DND-41 (cell line): ENCODE data around the gene EYS.

Source experiments
- ATAC-seq: fragments of 200-7000 bp; cut with Tn5 transposase; 3 replicates; pipeline ENCODE4 v1.9.1; 2021; ENCODE audit warnings: low read depth; ENCODE audit not compliant: insufficient read depth
- DNase-seq: peaks from one replicate; pipeline ENCODE4 v3.0.0-alpha.2; 2020
- H2AFZ ChIP-seq: 2 replicates; pipeline ENCODE4 v1.6.0; 2012; ENCODE audit warnings: low read depth, low read length
- H3K27ac ChIP-seq: 2 replicates; pipeline ENCODE4 v1.5.1; 2012; ENCODE audit warnings: low read length, inconsistent platforms
- H3K27me3 ChIP-seq: fragments of 200-600 bp; sonication (generic); 2 replicates; pipeline ENCODE4 v1.6.0; 2012; ENCODE audit warnings: low read length, mild to moderate bottlenecking, inconsistent platforms; ENCODE audit not compliant: insufficient read depth, poor library complexity
- H3K36me3 ChIP-seq: 2 replicates; pipeline ENCODE4 v1.5.1; 2012; ENCODE audit warnings: low read length, inconsistent platforms; ENCODE audit not compliant: insufficient read depth
- H3K4me1 ChIP-seq: 2 replicates; pipeline ENCODE4 v1.5.1; 2012; ENCODE audit warnings: mild to moderate bottlenecking, low read length; ENCODE audit not compliant: insufficient read depth
- H3K4me2 ChIP-seq: 2 replicates; pipeline ENCODE4 v1.6.0; 2012; ENCODE audit warnings: mild to moderate bottlenecking, moderate library complexity, low read length, inconsistent platforms; ENCODE audit not compliant: insufficient read depth
- H3K4me3 ChIP-seq, 2 experiments: fragments of 200-600 bp in 1 of 2; shearing (Covaris generic) in 1 of 2; 2 replicates each; pipeline ENCODE4 v1.5.1; 2012 to 2016; ENCODE audit warnings: inconsistent platforms in 2 of 2, low read length in 2 of 2, mild to moderate bottlenecking in 2 of 2, low read depth in 1 of 2, moderate library complexity in 1 of 2
- H3K79me2 ChIP-seq: 2 replicates; pipeline ENCODE4 v1.6.0; 2012; ENCODE audit warnings: low read length, inconsistent platforms; ENCODE audit not compliant: insufficient read depth
- H3K9ac ChIP-seq: 2 replicates; pipeline ENCODE4 v1.6.0; 2012; ENCODE audit warnings: low read depth, mild to moderate bottlenecking, inconsistent platforms, low read length, moderate library complexity
- H3K9me3 ChIP-seq: 2 replicates; pipeline ENCODE4 v1.5.1; 2012; ENCODE audit warnings: low read length, moderate library complexity, mild to moderate bottlenecking, inconsistent platforms; ENCODE audit not compliant: insufficient read depth, severe bottlenecking
- H4K20me1 ChIP-seq: 2 replicates; pipeline ENCODE4 v1.6.0; 2012; ENCODE audit warnings: low read length; ENCODE audit not compliant: insufficient read depth
- CTCF ChIP-seq: IDR thresholded peaks from 2 replicates; pipeline ENCODE4 v1.5.1; 2012; ENCODE audit warnings: borderline replicate concordance, low read length, moderate library complexity, mild to moderate bottlenecking; ENCODE audit not compliant: poor library complexity, severe bottlenecking; ENCODE audit errors: extremely low read depth
- EZH2 ChIP-seq: IDR thresholded peaks from 3 replicates; pipeline ENCODE4 v1.6.1; 2012; ENCODE audit warnings: borderline replicate concordance, low read depth, mild to moderate bottlenecking, moderate library complexity, low read length, inconsistent platforms; ENCODE audit not compliant: severe bottlenecking

The EYS gene

DNA sequence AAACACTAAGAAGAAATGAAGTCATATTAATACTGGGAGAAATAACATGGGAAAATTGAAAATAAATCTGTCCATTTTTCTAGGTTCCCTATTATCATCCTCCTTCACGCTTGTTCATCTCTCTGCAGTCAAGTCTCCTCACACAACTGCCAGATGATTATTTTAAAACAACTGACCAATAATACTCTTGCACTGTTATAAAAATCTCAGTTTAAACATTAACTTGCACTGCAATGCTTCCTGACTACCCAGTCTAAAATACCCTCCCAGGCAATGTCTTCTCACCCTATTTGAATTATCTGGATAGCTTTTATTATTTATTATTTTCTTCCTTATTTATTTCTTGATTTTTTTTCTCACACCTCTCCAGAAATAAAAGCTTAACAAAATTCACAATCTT, 5.7 kb downstream of the EYS start:
- H3K27me3 ChIP-seq, result no peaks in the 10 kb centered on the region
- no peak overlapping the region for H3K27ac ChIP-seq
- no peaks in the 10 kb centered on the region for H4K20me1 ChIP-seq
- H3K4me2 ChIP-seq, result no peak overlapping the region
- DNase-seq, result no peak
- no peak overlapping the region for H3K4me3 ChIP-seq
- H2AFZ ChIP-seq, result no peak overlapping the region
- TF ChIP-seq EZH2 (no peak), CTCF (no peak)
- no peak for ATAC-seq
- H3K9ac ChIP-seq, result no peak overlapping the region
- H3K4me1 ChIP-seq, result no peaks in the 10 kb centered on the region
- peaks cover 2% of the 10 kb centered on the region for H3K9me3 ChIP-seq
- H3K79me2 ChIP-seq, result no peaks in the 10 kb centered on the region
- no peaks in the 10 kb centered on the region for H3K36me3 ChIP-seq

GRCh38 chr6:65700561-65700960, 6.5 kb downstream of the EYS start:
- ATAC-seq (no peak), DNase-seq (no peak)
- no peak overlapping the region for H3K4me2 ChIP-seq

GRCh38 chr6:65692109-65692508, 14.9 kb downstream of the EYS start:
- H3K9me3 ChIP-seq, result no peaks in the 10 kb centered on the region
- no peak for TF ChIP-seq EZH2
- TF ChIP-seq CTCF, result no peak
- H4K20me1 ChIP-seq, result no peaks in the 10 kb centered on the region
- DNase-seq (no peak), ATAC-seq (no peak)
- no peaks in the 10 kb centered on the region for H3K27me3 ChIP-seq
- no peak overlapping the region for H3K4me3 ChIP-seq
- no peaks in the 10 kb centered on the region for H3K79me2 ChIP-seq
- H3K36me3 ChIP-seq, result no peaks in the 10 kb centered on the region
- no peaks in the 10 kb centered on the region for H3K4me1 ChIP-seq
- no peak overlapping the region for H3K27ac ChIP-seq
- no peak overlapping the region for H2AFZ ChIP-seq
- H3K9ac ChIP-seq, result no peak overlapping the region
- H3K4me2 ChIP-seq, result no peak overlapping the region

More at GRCh38 chr6:65700561-65700960, 6.5 kb downstream of the EYS start:
- H3K36me3 ChIP-seq, result no peaks in the 10 kb centered on the region
- H3K9ac ChIP-seq, result no peak overlapping the region
- no peaks in the 10 kb centered on the region for H3K79me2 ChIP-seq
- H3K9me3 ChIP-seq, result peaks cover 2% of the 10 kb centered on the region
- no peak overlapping the region for H2AFZ ChIP-seq
- no peak overlapping the region for H3K27ac ChIP-seq
- H3K27me3 ChIP-seq, result no peaks in the 10 kb centered on the region
- no peaks in the 10 kb centered on the region for H4K20me1 ChIP-seq
- H3K4me1 ChIP-seq, result no peaks in the 10 kb centered on the region
- no peak for TF ChIP-seq CTCF
- TF ChIP-seq EZH2, result no peak
- H3K4me3 ChIP-seq, result no peak overlapping the region

- Histone ChIP-seq H3K27ac (no peak overlapping the region), H3K4me1 (no peaks in the 10 kb centered on the region), H4K20me1 (no peaks in the 10 kb centered on the region), H2AFZ (no peak overlapping the region), H3K9me3 (no peaks in the 10 kb centered on the region), H3K79me2 (no peaks in the 10 kb centered on the region), H3K36me3 (no peaks in the 10 kb centered on the region), H3K4me3 (no peak overlapping the region), H3K4me2 (no peak overlapping the region), H3K9ac (no peak overlapping the region), H3K27me3 (no peaks in the 10 kb centered on the region)
- no peak for DNase-seq
- TF ChIP-seq CTCF (no peak), EZH2 (no peak)
- ATAC-seq, result no peak
Observed at GRCh38 chr6:65680232-65680631, 26.8 kb downstream of the EYS start.
